Adrenal gland (tissue), 5 donors: Measurements from ENCODE around the gene TROAP.

Source experiments
- POLR2A ChIP-seq, 2 donors: fragments of 450-650 bp; IDR thresholded peaks; one replicate each; pipeline ENCODE4 v1.6.1; 2017; ENCODE audit warnings: antibody characterized with exemption in 2 of 2, mild to moderate bottlenecking in 2 of 2, moderate library complexity in 1 of 2
- TF ChIP-seq, protein P1 (sequence below), 6 experiments: fragments of 450-650 bp in 4 of 6; fragments of 200-600 bp in 2 of 6; sonication (generic) in 1 of 6; IDR thresholded peaks; 1 replicate in 5 of 6; 2 replicates in 1 of 6; pipeline versions ENCODE4 v1.5.1 to v1.8.0; 2016 to 2021; ENCODE audit warnings: antibody characterized with exemption in 6 of 6, mild to moderate bottlenecking in 2 of 6, moderate library complexity in 1 of 6
- donor health status: DM: no; HTN: no; CAD: no.

DNA sequence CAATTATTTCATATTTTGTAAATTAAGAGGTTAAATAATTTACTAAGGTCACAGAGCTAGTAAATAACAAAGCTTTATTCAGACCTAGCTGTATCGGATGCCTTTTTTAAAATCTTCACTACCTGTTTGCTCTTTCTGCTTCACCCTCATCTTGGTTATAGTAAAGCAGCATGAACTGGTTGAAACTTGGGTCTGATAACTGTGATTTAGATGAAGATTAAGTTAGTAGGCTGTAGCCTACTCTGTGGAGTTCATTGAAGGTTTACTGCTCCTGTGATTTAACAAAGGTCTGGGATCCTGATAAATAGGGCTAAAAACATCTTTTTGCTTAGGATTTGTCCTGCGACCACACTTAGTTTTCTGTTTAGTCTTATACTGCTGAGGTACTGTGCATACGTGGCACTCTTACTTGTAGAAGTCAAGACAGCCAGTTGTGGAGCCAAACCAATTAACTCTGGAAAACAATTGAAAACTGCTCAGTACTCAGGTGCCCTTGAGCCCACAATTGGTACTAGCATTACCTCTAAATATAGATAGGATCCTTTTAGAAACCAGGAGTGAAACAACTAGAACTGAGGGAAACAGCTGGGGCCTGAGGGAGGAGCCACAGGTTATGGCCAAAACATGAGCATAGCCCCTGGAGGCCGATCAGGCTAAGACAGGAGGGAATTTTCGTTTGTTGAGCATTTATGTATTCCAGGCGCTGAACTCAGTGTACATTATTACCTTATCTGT is 46.5 kb downstream of the TROAP start:
- no peak for TF ChIP-seq POLR2A (IDR thresholded peaks at IDR 0.05)
- TF ChIP-seq, protein P1, sequence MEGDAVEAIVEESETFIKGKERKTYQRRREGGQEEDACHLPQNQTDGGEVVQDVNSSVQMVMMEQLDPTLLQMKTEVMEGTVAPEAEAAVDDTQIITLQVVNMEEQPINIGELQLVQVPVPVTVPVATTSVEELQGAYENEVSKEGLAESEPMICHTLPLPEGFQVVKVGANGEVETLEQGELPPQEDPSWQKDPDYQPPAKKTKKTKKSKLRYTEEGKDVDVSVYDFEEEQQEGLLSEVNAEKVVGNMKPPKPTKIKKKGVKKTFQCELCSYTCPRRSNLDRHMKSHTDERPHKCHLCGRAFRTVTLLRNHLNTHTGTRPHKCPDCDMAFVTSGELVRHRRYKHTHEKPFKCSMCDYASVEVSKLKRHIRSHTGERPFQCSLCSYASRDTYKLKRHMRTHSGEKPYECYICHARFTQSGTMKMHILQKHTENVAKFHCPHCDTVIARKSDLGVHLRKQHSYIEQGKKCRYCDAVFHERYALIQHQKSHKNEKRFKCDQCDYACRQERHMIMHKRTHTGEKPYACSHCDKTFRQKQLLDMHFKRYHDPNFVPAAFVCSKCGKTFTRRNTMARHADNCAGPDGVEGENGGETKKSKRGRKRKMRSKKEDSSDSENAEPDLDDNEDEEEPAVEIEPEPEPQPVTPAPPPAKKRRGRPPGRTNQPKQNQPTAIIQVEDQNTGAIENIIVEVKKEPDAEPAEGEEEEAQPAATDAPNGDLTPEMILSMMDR (IDR thresholded peaks at IDR 0.05): peak; percentile 20 to 38 (median 30)
